HuH-7.5 (cell line): ENCODE data around the gene TNS3.

Experiments
- DNase-seq: peaks from one replicate; pipeline ENCODE4 v3.0.0; 2011; ENCODE audit warnings: low spot score

TNS3 gene

DNA sequence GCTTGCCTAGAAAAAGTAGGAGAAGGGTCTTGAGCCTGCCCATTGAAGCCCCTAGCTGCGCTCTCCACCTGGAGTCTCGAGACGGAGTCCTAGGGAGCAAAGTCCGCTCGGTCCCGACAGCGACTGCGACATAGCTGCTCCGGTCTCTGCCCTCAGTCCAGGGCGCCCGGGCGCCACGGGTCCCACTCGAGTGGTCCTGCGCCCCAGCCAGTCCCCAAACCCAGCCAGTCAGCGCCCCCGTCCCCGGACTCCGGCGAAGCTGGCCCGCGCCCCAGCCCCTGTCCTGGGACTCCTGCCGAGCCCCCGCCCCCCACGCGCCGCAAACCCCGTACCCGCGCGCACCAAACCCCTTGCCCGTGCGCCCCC is 490 bp downstream of the TNS3 start:
- DNase-seq = no peak

DNA sequence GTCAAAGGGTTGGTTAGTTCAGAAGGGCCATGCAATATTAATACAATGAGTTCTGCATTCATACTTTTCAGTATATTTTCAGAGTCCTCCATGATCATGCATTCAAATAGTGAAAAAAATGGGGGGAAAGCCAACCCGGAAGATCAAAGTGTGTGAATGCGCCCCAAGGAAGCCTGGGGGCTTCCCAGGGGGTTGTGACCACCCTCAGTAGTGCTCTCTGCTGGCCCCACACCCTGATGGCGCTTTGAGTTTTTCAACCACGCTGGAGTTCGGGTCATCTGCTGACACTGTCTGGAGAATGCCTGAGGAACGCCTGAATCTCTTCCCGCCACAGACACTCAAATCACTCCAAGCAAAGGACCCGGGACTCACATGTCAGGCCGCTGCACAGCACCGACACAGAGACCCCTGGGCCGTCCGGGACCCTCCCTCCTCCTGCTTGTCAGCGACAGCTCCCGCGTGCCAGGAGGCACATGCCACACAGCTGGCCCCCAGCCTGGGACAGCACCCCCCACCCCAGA is 1.0 kb downstream of the TNS3 start:
- no peak for DNase-seq

DNA sequence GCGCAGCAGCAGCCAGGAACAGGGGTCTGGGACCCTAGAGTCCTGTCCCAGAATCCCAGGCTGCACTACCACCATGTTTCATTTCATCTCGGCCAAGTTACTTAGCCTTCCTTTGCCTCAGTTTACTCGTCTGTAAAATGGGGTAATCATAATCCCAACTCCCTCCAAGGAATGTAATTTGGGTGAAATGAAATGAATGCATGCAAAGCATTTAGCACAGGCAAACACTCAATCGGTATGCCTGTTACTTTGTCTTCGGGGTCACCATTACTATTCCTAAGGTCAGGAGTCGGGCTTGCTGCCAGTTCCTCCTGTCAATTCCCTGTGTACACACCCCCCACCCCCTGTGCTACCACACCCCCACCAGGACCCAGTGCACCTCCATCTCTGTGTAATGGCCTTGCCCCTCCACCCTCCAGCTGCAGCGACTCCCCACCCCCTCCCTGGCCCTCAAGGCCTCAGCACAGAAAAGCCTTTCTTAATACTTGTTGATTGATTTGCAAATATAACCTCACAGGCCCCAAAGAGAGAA is 1.7 kb downstream of the TNS3 start:
- peak; percentile 76 for DNase-seq

DNA sequence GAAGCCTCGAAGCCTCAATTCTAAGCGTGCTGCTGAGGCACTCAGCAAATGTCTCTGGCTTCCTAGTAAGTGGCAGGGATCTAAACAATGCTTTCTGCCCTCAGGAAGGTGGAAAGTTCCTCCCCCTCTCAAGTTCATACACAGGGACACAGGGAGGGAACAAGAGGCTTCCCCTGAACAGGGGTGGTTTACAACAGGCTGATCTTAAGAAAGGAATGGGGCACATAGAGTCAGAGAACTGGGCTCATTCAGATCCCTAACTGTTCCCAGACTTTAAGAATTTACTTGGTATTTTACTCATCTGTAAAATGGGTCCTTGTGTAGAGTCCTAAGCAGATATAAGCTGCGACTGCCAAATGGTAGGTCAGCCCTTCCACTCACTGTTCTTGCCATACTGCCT is 2.5 kb downstream of the TNS3 start:
- DNase-seq = no peak

DNA sequence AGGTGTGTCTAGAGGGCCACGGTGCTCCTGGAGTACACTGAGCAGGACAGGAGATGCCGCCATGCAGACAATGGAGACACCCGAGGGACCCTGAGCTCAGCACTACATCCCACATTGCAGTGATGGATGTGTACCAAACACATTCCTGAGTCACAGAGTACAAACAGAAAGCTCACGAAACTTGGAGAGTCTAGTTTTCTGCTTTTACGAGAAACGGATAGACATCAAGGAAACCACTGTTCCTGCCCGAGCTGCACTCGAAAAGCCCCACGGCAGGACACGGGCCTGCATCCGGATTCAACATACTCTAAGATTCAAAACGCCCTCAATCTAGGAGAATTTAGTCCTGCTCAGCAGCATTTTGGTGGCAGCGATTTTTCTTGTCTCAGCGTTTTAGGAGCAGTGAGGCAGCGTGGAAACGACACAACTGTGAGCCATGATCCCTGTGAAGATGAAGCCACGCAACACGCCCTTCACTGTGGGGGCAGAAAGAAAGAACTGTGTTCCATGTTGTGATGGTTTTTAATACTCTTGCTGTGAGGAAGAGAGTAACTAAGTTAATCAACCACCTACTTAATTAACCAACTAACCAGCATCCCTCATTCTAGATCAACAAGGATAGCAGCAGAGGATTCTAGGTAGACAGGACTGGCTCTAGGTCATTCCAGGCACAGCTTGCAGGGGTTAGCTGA is 3.2 kb downstream of the TNS3 start:
- no peak for DNase-seq

DNA sequence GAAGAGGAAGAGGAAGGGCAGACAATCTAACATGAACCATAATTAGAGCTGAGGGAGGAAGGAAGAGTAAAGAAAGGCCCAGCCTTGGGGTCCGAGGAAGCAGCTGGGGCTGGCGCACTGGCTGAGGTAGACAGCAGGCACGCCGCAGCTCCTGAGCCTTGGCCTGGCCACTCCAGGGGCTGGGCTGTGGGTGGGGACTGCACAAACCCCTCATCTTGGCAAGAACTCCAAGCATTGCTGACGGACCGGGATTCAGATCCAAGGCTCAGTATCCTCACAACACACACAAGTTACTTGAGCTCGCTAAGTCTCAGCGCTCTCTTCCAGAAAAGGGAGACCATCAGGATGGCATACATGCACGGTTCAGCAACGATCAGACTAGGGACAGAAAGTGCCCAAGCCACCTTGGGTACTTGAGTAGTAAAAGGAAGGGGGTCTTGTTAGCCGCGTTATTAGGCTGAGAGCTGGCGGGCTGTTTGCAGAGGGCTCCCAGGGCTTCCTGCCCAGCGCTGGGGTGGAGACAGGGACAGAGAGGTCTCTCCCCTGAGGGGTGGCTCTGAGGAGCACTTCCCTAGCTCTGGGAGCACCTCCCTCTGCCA is 4.5 kb downstream of the TNS3 start:
- DNase-seq = no peak

DNA sequence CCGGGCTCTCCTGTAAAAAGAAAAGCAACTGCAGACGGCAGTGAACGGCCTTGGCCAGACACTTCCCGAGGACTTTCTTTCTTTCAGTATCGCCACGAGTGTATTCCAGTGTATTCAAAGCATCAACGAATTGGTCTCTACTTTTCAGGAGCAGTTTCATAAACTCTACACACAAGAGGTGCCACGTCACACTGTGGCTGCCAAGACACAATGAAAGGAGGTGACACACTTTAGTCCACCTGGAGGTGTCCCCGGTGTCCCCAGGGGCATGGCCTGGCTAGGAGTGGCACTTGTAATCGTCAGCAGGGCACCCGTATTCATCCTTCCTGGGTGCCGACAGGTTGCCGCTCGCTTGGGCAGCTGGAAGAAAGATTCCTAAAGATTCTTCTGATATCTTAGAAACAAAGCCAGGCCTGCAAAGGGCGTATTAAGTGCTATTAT is 5.0 kb downstream of the TNS3 start:
- no peak for DNase-seq

DNA sequence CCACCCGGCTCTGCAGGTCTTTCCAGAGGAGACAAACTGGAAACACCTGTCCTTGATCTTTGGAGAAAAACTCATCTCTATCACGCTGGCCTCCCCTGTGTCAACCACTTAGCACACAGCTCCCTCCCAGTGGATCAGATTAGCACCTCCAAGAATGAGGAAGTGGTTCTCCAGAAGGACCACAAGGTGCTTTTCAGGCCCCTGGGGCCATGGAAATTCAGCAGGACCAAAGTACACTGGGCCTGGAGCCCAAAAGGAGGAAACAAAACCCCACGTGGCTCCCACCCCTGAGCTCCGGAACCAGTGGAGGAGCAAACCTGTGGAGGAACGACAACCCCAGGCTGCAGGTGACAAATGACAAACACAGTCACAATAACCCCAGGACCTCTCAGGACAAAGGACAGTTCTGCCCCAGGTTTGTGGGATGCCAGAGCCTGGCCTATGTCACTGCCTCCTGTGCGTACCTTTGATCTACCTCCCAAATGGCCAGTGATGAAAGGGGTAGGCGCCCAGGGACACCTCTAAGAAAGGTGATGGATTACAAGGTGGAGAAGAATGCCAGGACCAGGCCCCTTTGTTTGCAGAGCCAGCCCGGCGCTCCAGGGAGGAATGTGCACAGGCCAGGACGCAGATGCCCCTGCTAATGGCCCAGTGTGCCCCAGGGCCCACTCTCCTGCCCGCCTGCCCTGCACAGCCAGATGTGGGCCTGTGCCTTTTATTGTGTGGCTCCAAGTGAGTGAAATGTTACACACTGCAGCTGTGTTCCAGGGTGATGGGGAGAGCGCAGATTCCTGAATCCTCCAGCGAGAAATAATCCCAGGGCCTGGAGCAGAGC is 5.7 kb downstream of the TNS3 start:
- DNase-seq = no peak

DNA sequence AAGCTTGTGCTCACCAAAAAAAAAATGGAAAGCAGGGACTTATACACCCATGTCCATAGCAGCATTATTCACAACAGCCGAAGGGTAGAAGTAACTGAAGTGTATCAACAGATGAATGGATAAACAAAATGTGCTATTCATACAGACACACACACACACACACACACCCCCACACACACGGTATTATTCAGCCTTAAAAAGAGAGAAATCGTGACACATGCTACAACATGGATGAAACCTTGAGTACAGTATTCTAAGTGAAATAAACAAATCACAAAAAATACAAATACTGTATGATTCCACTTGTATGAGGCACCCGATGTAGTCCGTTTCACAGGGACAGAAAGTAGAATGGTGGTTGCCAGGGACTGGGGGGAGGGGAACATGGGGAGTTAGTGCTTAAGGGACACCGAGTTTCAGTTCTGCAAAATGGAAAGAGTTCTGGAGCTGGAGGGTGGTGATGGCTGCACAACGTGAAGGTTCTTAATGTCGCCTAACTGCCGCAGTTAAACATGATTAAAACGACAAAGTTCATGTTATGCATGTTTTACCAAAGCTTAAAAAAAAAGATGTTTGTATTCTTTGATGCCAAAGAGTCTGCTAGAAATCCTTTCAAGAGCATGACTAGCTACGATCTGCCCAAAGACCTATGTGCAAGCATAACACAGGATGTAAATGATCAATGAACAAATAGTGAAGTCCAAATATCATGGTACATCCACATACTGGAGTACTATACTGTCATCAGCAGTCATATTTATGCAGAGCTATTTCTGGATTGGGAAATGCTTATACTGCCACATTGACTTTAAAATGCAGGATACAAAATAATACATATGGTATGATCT is 7.2 kb downstream of the TNS3 start:
- DNase-seq = no peak

DNA sequence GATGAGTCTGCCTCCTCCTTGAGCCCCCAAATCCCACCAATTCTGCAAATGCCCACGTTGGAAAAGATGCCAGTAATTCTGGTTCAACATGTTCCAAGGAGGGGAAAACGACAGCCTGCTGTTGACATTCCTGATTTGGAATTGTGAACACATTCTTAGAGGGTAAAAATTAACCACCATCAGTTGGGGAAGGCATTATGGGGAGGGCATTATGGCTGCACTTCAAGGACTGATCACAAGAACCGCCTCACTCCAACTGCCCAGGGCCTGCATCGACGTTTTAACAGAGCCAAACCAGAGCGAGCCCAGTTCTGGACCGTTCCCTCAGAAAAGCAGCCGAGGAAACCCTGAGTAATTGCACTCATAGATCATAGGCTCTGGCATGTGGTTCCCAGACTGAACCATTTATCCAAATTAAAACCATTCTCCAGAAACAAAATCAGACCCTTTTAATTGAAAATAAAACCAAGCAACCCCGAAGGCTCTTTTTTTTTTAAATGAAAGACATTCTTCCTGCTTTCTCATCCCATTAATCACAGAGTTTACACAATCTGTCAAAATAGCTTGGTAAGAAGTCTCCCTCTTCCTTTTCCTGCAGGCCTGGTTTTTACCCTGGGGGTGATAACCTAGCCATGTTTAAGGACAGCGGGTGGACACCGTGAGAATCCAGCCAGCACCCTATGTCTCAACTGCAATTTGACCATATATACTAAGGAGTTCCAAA is 8.0 kb downstream of the TNS3 start:
- no peak for DNase-seq

DNA sequence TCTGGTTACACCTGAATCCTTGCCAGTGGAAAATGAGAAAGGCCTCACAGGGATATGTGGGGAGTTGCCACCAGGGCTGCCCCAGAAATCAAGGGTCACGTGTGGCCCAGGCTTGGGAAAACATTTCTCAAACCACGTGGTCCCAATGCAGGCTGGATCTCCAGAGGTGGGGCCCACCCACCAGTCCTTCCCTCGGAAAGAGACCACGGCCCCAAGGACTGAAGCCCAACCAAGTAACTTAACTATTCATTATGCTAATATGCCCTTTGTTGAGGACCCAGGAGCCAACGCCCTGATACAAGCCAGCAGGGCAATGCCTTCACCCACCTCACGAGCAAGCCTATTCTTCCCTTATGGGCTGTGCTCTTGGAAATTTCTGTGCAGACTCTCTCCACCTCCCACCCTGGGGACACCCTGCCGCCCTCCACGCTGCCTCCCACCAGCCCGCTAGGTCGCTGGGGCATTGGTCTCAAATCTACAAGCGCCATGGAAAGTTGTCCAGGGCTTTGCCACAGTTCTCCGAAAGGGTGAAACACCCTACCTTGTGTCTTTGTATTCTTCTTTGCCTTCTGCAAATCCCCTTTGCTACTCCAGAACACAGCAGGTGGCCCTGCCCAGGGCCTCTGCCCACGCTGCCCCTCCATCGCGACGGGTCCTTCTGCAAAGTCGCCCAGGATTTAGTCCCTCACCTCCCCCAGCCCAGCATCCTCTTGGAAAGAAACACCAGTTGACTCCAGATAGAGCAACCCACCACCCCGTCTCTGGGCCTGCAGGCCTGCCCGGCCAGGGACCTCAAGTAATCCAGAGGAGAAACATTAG is 8.8 kb downstream of the TNS3 start:
- no peak for DNase-seq

DNA sequence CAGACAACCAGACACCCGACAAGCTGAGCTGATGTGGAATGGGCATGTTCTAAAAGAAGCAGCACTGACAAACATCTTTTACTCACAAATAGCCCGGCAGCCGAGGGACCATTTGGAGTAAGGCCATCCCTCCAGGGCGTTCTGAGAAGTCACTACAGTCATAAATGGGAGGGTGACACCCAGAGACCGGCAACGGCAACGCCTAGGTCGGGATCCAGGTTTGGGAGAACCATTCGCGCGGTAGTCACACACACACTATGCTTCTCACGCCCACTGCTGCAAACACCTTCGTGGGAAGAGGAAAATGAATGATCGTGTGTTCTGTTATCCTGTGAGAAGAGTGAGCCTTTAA is 9.8 kb downstream of the TNS3 start:
- no peak for DNase-seq

DNA sequence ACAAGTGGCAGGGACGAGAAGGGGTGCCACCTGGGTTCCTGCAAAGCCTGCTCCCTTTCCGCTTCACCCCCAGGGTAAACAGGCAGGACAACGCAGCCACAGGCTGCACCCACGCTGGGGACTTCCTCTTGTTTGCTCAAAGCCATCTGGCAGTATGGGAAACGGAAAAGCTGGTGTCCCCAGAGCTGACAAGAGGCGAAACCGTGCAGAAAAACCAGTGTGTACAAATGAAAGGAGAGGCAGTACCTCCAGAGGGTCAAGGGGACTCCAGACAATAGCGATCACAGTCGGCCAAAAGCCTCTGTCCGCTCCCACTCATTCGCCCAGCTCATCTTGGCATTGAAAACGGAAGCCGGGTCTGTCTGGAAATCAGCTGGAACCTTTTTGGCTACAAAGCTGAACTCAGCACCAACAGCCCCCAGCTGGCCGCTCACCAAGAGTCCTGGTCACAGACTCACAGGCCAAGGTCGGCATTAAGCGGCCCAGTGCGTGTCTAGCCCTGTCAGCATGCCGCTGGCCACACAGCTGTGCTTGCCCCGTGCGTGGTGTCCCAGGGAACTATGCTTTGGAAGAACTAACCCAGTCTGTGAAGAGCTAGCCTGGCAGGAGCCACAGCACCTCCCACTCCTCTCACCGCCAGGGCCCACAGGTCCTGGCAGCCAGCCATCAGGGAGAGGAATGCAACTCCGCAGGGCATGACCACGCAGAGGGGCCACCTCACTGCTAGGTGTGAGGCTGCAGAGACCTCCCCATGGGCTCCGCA is 10.4 kb downstream of the TNS3 start:
- no peak for DNase-seq

DNA sequence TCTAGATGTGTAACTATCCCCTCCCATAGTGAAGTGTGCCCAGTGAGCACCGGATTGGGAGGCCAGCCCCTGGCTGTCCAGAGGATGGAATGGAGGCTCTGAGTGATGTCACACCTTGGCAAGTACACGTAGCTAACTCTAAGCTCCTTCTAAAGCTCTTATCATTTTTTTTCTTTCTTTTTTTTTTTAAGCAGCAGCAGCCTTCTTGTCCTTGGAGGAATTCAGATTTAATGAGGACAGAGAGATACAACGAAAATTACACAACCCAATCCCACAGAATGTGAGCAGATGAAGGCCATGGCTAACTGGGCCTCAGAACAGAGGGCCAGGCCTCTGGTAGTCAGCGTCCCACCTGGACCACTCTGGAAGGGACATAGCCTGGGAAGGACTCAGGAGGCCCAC is 11.3 kb downstream of the TNS3 start:
- DNase-seq = no peak

DNA sequence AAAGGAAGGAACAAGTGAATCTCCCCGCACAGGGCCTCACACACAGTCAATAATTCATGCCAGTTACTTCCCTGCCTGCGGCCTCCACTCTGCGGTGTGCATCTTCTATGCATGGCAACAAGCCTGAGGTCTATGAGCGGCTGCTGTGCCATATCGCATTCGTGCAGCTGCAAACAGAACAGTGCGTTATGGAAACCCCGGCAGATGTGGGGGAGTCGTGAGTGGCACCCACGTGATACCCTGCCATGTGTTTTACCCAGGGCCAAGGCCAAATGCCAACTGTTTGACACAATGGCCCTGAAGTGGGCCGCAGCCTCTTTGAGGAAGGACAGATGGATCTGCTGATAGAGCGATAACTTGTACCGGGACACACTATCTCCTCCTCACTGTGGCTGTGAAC is 13.4 kb downstream of the TNS3 start:
- no peak for DNase-seq

DNA sequence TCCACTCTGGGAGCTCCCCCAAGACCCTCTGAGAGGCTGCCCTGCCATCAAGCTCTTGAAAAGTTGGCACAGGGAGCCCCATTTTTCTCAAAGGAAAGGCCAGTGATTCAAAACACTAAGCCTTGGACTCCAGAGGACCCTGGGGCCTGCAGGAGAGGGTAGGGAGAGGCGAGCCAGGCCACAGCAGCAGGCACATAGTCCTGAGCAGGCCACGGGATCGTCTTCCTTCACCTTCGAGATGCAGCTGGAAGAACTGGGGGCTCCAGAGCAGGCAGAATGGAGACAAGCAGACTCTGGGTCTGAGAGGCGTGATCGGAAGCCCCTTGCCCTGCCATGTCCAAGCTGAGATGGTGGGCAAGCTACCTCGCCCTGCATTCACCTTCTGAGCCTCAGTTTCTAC is 13.9 kb downstream of the TNS3 start:
- no peak for DNase-seq

DNA sequence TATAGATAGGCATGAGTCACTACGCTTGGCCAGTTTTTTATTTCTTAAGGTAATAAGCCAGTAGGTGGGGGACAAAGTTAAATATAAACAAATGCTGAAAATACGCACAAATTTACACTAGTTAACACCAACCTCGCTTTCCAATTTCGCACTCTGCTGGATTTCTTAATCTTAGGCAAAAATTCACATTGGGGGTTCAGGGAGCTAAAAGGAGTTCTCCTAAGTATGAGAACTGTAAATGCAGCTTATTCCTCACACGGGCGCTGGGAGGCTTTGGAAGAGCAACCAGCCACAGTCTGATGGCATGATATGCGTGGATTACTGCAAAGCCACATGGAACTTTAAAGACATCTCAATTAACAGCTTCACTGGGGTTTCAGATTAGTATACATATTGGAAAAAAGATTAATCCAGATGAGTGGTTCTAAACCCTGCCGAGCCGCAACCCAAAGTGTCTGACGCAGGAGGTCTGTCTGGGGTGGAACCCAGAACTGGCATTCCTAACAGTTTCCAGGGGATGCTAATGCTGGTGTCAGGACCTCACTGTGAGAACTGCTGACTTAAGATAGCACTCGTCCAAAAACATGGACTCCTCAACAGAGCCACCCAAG is 16.2 kb downstream of the TNS3 start:
- DNase-seq = no peak

DNA sequence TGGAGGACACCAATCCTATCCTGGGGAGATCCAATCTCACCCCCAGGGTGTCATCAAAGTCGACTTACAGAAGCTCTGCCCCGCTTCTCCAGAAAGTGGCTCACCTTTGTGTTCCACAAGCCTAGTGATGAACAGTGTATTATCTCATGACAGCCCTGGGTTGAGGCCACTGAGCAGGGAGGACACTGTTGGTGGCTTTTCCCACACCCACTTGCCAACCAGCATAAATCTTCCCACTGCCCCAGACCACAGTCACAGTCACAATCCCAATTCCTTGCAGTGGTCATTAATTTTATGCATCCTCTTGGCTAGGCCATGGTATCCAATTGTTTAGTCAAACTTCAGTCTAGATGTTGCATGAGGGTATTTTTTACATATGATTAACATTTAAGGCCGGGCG is 18.4 kb downstream of the TNS3 start:
- DNase-seq = no peak

DNA sequence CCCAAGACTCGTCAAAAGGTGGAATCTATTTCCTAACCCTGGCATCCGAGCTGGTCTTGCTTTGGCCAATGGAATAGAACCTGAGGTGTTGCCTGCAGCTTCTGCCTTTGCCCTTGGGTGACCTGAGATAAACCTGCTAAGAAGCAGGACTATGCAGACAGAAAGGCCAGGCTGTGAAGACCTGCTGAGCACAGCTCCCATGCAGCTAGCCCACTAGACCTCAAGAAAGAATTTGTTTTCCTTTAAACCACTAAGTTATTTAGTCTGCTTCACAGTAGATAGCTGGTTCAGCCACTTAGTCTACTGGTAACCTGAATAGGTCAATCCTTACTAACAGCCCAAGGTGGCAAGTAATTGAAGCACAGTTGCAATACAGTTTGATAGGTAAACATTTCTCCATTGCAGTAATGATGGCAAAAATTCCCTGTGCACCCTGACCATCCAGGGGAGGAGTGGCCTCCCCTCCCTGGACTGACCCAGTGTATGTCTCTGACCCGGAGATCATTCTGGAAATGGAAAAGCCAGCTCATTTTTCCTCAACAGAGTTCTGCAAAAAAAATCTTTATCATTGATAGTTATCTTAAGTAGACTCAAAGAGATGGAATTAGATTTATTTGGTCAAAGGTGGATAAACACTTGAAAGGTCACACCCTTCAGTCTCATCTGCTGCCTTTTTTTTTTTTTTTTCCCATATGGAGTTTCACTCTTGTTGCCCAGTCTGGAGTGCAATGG is 20.0 kb downstream of the TNS3 start:
- DNase-seq = no peak
